UCSD-AML1 (cell line): Measurements from ENCODE around the gene HEXA.

ENCODE experiments used
- DNase-seq: peaks from one replicate; lab custom pipeline; 2025; ENCODE audit not compliant: unreplicated experiment; lab: John Stamatoyannopoulos, UW

Gene HEXA

GRCh38 chr15:72319985-72320671 lies 55.7 kb downstream of the HEXA start, which contains the start of gene CELF6:
CELF6 (minus strand) TSS chr15:72320157; CDS start chr15:72319874, 283 bp downstream.
- DNase-seq, result peak; percentile 64

- peak; percentile 25 for DNase-seq
These were observed 56.3 kb downstream of the HEXA start for GRCh38 chr15:72319360-72319984.

GRCh38 chr15:72318408-72318942 lies 57.3 kb downstream of the HEXA start:
- DNase-seq, result no peak

- DNase-seq, result no peak
These were observed 60.0 kb downstream of the HEXA start for GRCh38 chr15:72315706-72316370.

- no peak for DNase-seq
These were observed 61.9 kb downstream of the HEXA start for GRCh38 chr15:72313881-72314280.

GRCh38 chr15:72313448-72313840 lies 62.4 kb downstream of the HEXA start:
- no peak for DNase-seq

- peak; percentile 49 for DNase-seq
These were observed 63.0 kb downstream of the HEXA start for GRCh38 chr15:72312605-72313447.

- DNase-seq, result no peak
These were observed 68.8 kb downstream of the HEXA start for GRCh38 chr15:72307026-72307425.

GRCh38 chr15:72306211-72306785 lies 69.5 kb downstream of the HEXA start:
- DNase-seq, result peak; percentile 18

GRCh38 chr15:72304596-72304995 lies 71.2 kb downstream of the HEXA start:
- no peak for DNase-seq

GRCh38 chr15:72302955-72303354 lies 72.9 kb downstream of the HEXA start:
- no peak for DNase-seq
